ENCODE measurements around the gene TRPV6.

TRPV6 gene

GRCh38 chr7:142885311-142886230 is at the start of gene TRPV6:
TSS of gene TRPV6 (minus strand) at chr7:142885745.
- DNase-seq, result no peak

- no peak for DNase-seq
Measured at GRCh38 chr7:142934056-142934455, 48.5 kb upstream of the TRPV6 start.

- DNase-seq, result no peak
Measured at GRCh38 chr7:142933624-142934023, 48.1 kb upstream of the TRPV6 start, which contains the start of gene TRPV5. TSS of gene TRPV5 (minus strand) at chr7:142933746. CDS start at chr7:142933459, 287 bp downstream.

DNA sequence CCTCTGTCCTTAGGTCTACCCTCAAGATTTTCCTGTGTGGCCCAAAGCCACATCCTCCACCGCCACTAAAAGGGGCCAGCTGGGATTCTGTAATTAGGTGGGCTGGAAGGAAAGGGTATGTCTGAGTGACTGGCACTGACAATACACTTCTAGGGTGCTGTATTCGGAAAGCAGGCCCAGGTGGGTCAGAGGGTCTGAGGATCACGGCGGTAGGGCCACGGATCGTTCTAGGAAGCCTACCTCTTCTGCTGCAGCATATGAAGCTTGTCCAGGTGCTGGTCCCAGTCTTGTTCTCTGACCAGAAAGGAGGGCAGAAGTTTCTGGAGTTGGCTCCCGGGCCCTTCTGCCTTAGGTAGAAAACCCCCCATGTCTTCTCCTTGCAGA is 47.5 kb upstream of the TRPV6 start:
- DNase-seq, result no peak

DNA sequence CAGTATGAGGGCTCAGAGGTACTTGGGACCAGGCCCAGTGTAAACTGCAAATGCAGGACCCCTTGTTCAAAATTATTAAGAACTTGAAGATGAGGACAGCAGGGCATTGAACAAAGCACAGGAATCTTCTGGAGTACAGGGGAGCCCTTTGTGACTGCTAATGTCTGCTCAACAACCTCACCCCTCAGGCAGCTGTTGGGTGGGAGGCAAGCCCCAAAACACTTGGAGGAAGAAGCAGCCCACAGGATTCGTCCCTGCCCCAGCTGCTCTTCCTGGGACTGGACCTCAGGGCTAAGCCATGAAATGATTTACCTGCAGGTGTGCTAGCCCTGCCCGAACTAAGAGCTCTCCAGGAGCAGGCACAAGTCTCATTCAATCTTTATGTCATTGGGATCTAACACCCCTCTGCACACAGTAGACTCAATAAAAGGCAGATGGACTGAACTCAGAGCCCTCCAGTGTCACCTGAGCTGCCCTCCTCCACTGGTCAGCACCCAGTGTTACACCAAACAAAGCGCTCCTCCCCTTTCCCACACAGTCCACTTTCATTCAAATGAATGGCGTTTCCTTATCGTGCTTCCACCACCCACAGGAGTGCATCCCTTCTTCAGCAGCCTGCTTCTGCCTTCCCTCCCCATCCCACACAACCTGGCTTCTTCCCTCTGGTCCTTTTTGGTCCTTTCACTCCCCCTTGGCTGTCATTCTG is 47.0 kb upstream of the TRPV6 start:
- no peak for DNase-seq

GRCh38 chr7:142930126-142930730 is 44.7 kb upstream of the TRPV6 start:
- no peak for DNase-seq

DNA sequence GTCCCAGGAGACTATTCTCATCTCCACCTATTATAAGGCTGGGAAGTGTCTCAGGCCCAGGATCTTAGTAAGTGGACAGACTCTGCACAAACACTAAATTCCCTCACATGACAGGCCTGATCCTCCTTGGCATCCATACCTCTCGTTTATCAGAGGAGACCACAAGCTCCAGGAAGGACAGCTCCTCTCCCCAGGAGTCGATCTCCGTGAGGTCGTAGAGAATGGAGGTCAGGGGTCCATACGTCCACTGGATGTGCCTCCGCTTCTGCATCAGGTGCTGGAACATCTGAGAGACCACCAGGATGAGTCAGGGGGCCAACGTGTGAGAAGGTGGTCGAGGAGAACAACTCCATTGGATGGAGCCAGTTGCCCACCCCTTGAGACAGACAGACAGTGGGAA is 42.4 kb upstream of the TRPV6 start:
- DNase-seq, result no peak

- no peak for DNase-seq
Measured at GRCh38 chr7:142927085-142927745, 41.7 kb upstream of the TRPV6 start.

- DNase-seq, result no peak
Measured at GRCh38 chr7:142925413-142925812, 39.9 kb upstream of the TRPV6 start.

- DNase-seq, result no peak
Measured at GRCh38 chr7:142923391-142923790, 37.8 kb upstream of the TRPV6 start.

- DNase-seq, result no peak
Measured at GRCh38 chr7:142919656-142920055, 34.1 kb upstream of the TRPV6 start.

DNA sequence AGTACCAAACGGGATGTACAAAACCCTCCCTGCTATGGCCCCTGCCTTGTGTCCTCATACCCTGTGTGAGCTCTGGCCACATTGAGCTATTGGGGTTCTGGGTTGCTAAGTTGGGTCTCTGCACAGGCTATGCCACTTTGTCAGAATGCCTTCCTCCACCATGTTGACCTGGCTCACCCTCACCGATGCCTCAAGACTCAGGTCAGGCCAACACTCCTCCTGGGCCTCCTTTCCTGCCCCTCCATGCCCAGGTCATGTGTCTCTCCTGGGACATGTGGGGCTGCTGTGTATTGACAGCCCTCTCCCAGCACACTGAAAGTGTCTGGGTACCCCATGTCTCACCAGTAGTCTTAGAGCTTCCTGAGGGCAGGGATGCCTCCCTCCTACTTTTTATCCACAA is 33.4 kb upstream of the TRPV6 start:
- DNase-seq, result no peak

GRCh38 chr7:142917447-142917846 is 31.9 kb upstream of the TRPV6 start:
- no peak for DNase-seq

GRCh38 chr7:142916508-142916907 is 31.0 kb upstream of the TRPV6 start:
- no peak for DNase-seq

DNA sequence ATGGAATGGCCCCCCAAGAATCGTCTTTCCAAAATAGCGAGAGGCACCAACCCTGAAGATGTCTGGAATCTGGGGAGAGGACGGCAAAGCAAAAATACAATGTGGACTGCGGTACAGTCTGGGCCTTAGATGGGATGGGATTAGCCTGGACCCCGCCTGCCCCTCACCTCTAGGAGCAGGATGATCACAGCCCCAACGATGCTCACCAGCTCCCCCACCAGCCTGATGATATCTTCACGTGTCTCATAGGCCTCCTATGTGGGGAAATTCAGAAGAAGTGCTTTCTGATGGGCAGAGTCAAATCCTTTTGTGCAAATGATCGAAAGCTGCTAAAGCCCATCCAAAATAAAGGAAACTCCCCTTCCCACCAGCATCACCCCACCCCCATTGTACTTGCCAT is 29.8 kb upstream of the TRPV6 start:
- no peak for DNase-seq

DNA sequence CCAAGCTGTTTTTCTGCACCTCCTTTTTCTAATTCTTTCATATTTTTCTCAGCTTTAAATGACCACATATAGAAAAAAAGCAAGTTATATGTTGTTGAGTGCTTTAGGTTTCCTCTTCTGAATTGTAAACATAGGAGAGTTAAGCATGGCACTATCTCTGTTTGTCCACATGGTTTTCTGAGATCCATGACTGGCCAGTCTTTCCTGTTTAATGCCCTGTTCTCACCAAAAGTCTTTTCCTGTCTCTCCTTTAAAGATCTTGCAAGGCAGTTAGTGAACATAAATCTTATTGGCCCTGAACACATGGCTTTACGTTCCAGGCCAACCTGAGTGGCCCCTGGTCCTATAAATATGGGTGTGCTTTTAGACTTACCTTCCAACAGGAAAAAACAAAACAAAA is 28.6 kb upstream of the TRPV6 start:
- no peak for DNase-seq

DNA sequence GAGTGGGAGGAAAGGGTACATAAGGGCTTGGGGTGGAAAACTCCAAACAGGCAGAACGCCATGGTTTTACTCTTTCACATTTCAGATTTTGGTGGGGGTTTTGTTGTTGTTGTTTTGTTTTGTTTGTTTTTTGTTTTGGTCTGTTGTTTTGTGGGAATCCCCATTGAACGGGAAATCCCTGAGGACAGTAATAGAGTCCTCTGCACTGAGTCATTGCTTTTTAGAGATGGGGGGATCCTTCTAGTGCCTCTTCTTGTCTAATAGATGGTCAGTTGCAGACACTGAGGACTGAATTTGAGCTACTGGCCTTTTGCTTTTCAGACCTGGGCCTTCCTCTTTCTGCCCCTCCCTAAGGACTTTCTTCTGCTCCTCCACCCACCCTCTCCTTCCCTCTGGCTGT is 28.0 kb upstream of the TRPV6 start:
- no peak for DNase-seq

GRCh38 chr7:142913051-142913450 is 27.5 kb upstream of the TRPV6 start:
- no peak for DNase-seq

DNA sequence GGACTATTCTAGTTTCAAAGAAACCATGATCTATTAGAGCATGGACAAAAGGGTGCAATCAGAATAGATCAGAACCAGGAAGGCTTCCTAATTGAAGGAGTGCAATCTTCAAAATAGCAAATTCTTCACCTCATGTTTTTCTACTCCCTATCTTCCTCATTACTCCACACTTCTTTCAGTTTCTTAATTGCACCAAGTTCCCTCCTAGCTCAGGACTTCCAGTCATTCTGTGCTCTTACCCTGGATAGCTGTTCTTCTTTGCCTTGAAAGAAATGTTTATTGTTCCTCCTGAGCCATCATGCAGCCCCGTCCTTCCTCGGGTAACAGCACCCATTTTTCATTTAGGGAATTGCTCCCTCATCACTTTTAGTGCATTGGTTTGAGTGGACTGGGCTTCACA is 24.9 kb upstream of the TRPV6 start:
- no peak for DNase-seq

- DNase-seq, result no peak
Measured at GRCh38 chr7:142910031-142910433, 24.5 kb upstream of the TRPV6 start.

- no peak for DNase-seq
Measured at GRCh38 chr7:142908921-142909890, 23.7 kb upstream of the TRPV6 start.

DNA sequence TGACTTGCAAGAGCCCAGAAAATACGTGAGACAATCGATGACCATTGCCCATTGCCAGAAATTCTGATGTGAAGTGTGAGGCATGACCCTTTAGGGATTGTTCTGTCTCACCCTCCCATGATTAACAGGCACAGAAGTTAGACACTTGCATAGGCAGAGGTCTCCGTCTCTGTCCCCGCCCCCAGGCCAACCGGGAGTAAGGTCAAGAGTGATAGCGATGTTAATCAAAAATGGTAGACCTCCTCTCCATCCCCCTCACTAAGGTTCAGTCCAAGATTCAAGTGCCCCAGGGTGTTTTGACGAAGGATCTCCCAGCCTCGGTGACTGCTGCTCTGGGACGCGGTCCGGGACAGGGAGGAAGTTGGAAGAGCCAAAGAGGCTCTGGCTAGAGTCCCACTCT is 22.7 kb upstream of the TRPV6 start:
- DNase-seq, result no peak

Data from fibroblast of skin of right quadriceps (primary cell).